CD4-positive, CD25-positive, alpha-beta regulatory T cell (primary cell): ENCODE results near the gene MANSC1. TPM values are rescaled to one million over a fixed set of nuclear protein-coding genes. Genes with fewer than 3 reads are reported as not detected.

ENCODE experiments used
- ATAC-seq, 2 donors: fragments of 150-1000 bp; cut with Tn5 transposase; one replicate each; pipeline ENCODE4 v1.10.0; 2021; ENCODE audit warnings: low read depth in 2 of 2, moderate number of reproducible peaks in 2 of 2, moderate library complexity in 1 of 2
- DNase-seq, 3 donors: peaks; one replicate each; pipeline versions ENCODE4 v3.0.0 to v3.0.0-alpha.2; 2012 to 2022; ENCODE audit warnings: mixed read lengths in 1 of 3
- H3K27ac ChIP-seq: one replicate; pipeline ENCODE4 v1.7.0; 2013; ENCODE audit warnings: mild to moderate bottlenecking, low read length; ENCODE audit not compliant: insufficient read depth, poor library complexity, severe bottlenecking
- H3K27me3 ChIP-seq: one replicate; pipeline ENCODE4 v1.7.0; 2013; ENCODE audit warnings: low read length; ENCODE audit not compliant: control insufficient read depth, insufficient read depth
- H3K36me3 ChIP-seq: one replicate; pipeline ENCODE4 v1.7.0; 2013; ENCODE audit warnings: mild to moderate bottlenecking, low read length, moderate library complexity; ENCODE audit not compliant: control insufficient read depth, insufficient read depth
- H3K4me1 ChIP-seq: 2 replicates; pipeline ENCODE4 v1.7.0; 2013; ENCODE audit warnings: mild to moderate bottlenecking, low read length; ENCODE audit not compliant: insufficient read depth, control insufficient read depth, poor library complexity, severe bottlenecking
- H3K4me3 ChIP-seq: one replicate; pipeline ENCODE4 v1.7.0; 2013; ENCODE audit warnings: low read depth, mild to moderate bottlenecking, low read length, moderate library complexity
- H3K9me3 ChIP-seq, 2 experiments: 1 replicate in 1 of 2; 2 replicates in 1 of 2; pipeline ENCODE4 v1.7.0; 2013; ENCODE audit warnings: low read length in 2 of 2, mild to moderate bottlenecking in 1 of 2, moderate library complexity in 1 of 2; ENCODE audit not compliant: control insufficient read depth in 2 of 2
- H3K27ac Mint-ChIP-seq, 3 donors: one replicate each; pipeline ENCODE4 v1.8.0; 2020 to 2022; ENCODE audit warnings: mild to moderate bottlenecking in 3 of 3, mixed read lengths in 3 of 3, moderate library complexity in 2 of 3
- H3K27me3 Mint-ChIP-seq: one replicate; pipeline ENCODE4 v1.8.0; 2022; ENCODE audit warnings: mild to moderate bottlenecking, mixed read lengths
- H3K36me3 Mint-ChIP-seq: one replicate; pipeline ENCODE4 v1.8.0; 2020; ENCODE audit warnings: mixed read lengths
- H3K4me1 Mint-ChIP-seq, 4 donors: one replicate each; pipeline ENCODE4 v1.8.0; 2020 to 2022; ENCODE audit warnings: mixed read lengths in 4 of 4, mild to moderate bottlenecking in 1 of 4
- H3K4me3 Mint-ChIP-seq, 4 donors: one replicate each; pipeline ENCODE4 v1.8.0; 2020 to 2022; ENCODE audit warnings: mild to moderate bottlenecking in 4 of 4, mixed read lengths in 4 of 4, moderate library complexity in 3 of 4
- H3K9me3 Mint-ChIP-seq, 7 donors: one replicate each; pipeline ENCODE4 v1.8.0; 2020 to 2022; ENCODE audit warnings: mixed read lengths in 7 of 7, mild to moderate bottlenecking in 3 of 7, moderate library complexity in 2 of 7
- polyA plus RNA-seq, 4 donors: library from polyadenylated mRNA; unstranded; fragments of 300-500 nt; fragmentation: Illumina TruSeq; gene quantifications; one replicate each; pipeline ENCODE4 v1.2.3, GENCODE V29; 2021
- total RNA-seq: library from RNA; stranded (reverse); gene quantifications from one replicate; pipeline ENCODE4 v1.2.3, GENCODE V29; 2022

MANSC1 gene
- total and polyA plus RNA-seq, 5 donors from 2014 or later = 0.22 to 1.3 (median 0.54) TPM

- peak overlapping the region; percentile 21 to 92 (median 92) for H3K27ac Mint-ChIP-seq
- DNase-seq = peak in 2 of 3 donors; percentile 40 to 72
- no peaks in the 10 kb centered on the region for H3K27me3 Mint-ChIP-seq
- H3K4me3 ChIP-seq = peak overlapping the region; percentile 35
- peak; percentile 60 to 64 for ATAC-seq
- H3K27me3 ChIP-seq = no peaks in the 10 kb centered on the region
- H3K4me1 Mint-ChIP-seq = peaks cover 43 to 72% (median 60%) of the 10 kb centered on the region in 4 donors
- no peaks in the 10 kb centered on the region for H3K9me3 ChIP-seq
- peaks cover 0 to 4% (median 0%) of the 10 kb centered on the region in 7 donors for H3K9me3 Mint-ChIP-seq
- peak overlapping the region; percentile 37 for H3K27ac ChIP-seq
- H3K36me3 ChIP-seq = no peaks in the 10 kb centered on the region
- peaks cover 36% of the 10 kb centered on the region for H3K4me1 ChIP-seq
- peak overlapping the region; percentile 34 to 73 (median 58) for H3K4me3 Mint-ChIP-seq
- peaks cover 19% of the 10 kb centered on the region for H3K36me3 Mint-ChIP-seq
Measured at GRCh38 chr12:12387501-12387900, 37.5 kb upstream of the MANSC1 start.

- Histone ChIP-seq H3K36me3 (no peaks in the 10 kb centered on the region), H3K4me3 (peak overlapping the region; percentile 42), H3K4me1 (peaks cover 51% of the 10 kb centered on the region), H3K27me3 (no peaks in the 10 kb centered on the region), H3K27ac (peak overlapping the region; percentile 52), H3K9me3 (peaks cover 0 to 3% of the 10 kb centered on the region in 2 experiments)
- Mint-ChIP-seq H3K9me3 (peaks cover 0 to 9% (median 1%) of the 10 kb centered on the region in 7 donors), H3K4me3 (peak overlapping the region; percentile 43 to 83 (median 73)), H3K27ac (peak overlapping the region; percentile 92), H3K36me3 (peaks cover 24% of the 10 kb centered on the region), H3K27me3 (no peaks in the 10 kb centered on the region), H3K4me1 (peaks cover 46 to 81% (median 66%) of the 10 kb centered on the region in 4 donors)
- DNase-seq (peak in 1 of 3 donors; percentile 75), ATAC-seq (peak; percentile 23 to 29)
Measured at GRCh38 chr12:12384571-12385340, 34.7 kb upstream of the MANSC1 start.

GRCh38 chr12:12381982-12382381, 31.9 kb upstream of the MANSC1 start:
- peaks cover 0 to 9% (median 1%) of the 10 kb centered on the region in 7 donors for H3K9me3 Mint-ChIP-seq
- peak overlapping the region; percentile 62 to 98 (median 92) for H3K27ac Mint-ChIP-seq
- Histone ChIP-seq H3K4me3 (no peak overlapping the region), H3K4me1 (peaks cover 64% of the 10 kb centered on the region), H3K27ac (no peak overlapping the region), H3K9me3 (peaks cover 0 to 3% of the 10 kb centered on the region in 2 experiments), H3K36me3 (no peaks in the 10 kb centered on the region), H3K27me3 (no peaks in the 10 kb centered on the region)
- no peak for ATAC-seq
- DNase-seq = no peak
- no peaks in the 10 kb centered on the region for H3K27me3 Mint-ChIP-seq
- peaks cover 43 to 85% (median 66%) of the 10 kb centered on the region in 4 donors for H3K4me1 Mint-ChIP-seq
- H3K4me3 Mint-ChIP-seq = no peak overlapping the region
- peaks cover 27% of the 10 kb centered on the region for H3K36me3 Mint-ChIP-seq

GRCh38 chr12:12380949-12381593, 31.0 kb upstream of the MANSC1 start:
- Mint-ChIP-seq H3K4me3 (no peak overlapping the region), H3K27me3 (no peaks in the 10 kb centered on the region), H3K36me3 (peaks cover 30% of the 10 kb centered on the region), H3K9me3 (peaks cover 0 to 9% (median 1%) of the 10 kb centered on the region in 7 donors), H3K27ac (peak overlapping the region; percentile 59 to 98 (median 92)), H3K4me1 (peaks cover 47 to 87% (median 67%) of the 10 kb centered on the region in 4 donors)
- Histone ChIP-seq H3K9me3 (peaks cover 0 to 3% of the 10 kb centered on the region in 2 experiments), H3K36me3 (no peaks in the 10 kb centered on the region), H3K27ac (peak overlapping the region; percentile 88), H3K27me3 (no peaks in the 10 kb centered on the region), H3K4me1 (peaks cover 66% of the 10 kb centered on the region), H3K4me3 (no peak overlapping the region)
- ATAC-seq = no peak
- no peak for DNase-seq

GRCh38 chr12:12379831-12380730, 30.0 kb upstream of the MANSC1 start:
- peaks cover 0 to 9% (median 1%) of the 10 kb centered on the region in 7 donors for H3K9me3 Mint-ChIP-seq
- H3K4me1 ChIP-seq = peaks cover 60% of the 10 kb centered on the region
- peaks cover 0 to 3% of the 10 kb centered on the region in 2 experiments for H3K9me3 ChIP-seq
- DNase-seq (peak; percentile 48 to 85 (median 77)), ATAC-seq (peak; percentile 66 to 69)
- no peaks in the 10 kb centered on the region for H3K27me3 ChIP-seq
- no peaks in the 10 kb centered on the region for H3K36me3 ChIP-seq
- H3K4me3 Mint-ChIP-seq = peak overlapping the region; percentile 44 to 53 (median 48)
- H3K27ac Mint-ChIP-seq = peak overlapping the region; percentile 92 to 99 (median 94)
- peak overlapping the region; percentile 88 for H3K27ac ChIP-seq
- H3K36me3 Mint-ChIP-seq = peaks cover 30% of the 10 kb centered on the region
- H3K4me1 Mint-ChIP-seq = peaks cover 45 to 78% (median 60%) of the 10 kb centered on the region in 4 donors
- H3K4me3 ChIP-seq = peak overlapping the region; percentile 46
- H3K27me3 Mint-ChIP-seq = no peaks in the 10 kb centered on the region

GRCh38 chr12:12378616-12379015, 28.6 kb upstream of the MANSC1 start:
- no peak for ATAC-seq
- no peaks in the 10 kb centered on the region for H3K36me3 ChIP-seq
- DNase-seq = peak in 1 of 3 donors; percentile 39
- H3K4me3 Mint-ChIP-seq = peak overlapping the region in 2 of 4 donors; percentile 49 to 74
- no peak overlapping the region for H3K4me3 ChIP-seq
- H3K27ac ChIP-seq = peak overlapping the region; percentile 88
- peaks cover 30 to 66% (median 48%) of the 10 kb centered on the region in 4 donors for H3K4me1 Mint-ChIP-seq
- H3K27me3 Mint-ChIP-seq = no peaks in the 10 kb centered on the region
- H3K27me3 ChIP-seq = no peaks in the 10 kb centered on the region
- peaks cover 46% of the 10 kb centered on the region for H3K4me1 ChIP-seq
- peaks cover 0 to 3% of the 10 kb centered on the region in 2 experiments for H3K9me3 ChIP-seq
- peaks cover 0 to 9% (median 1%) of the 10 kb centered on the region in 7 donors for H3K9me3 Mint-ChIP-seq
- H3K27ac Mint-ChIP-seq = peak overlapping the region; percentile 72 to 94 (median 92)
- peaks cover 25% of the 10 kb centered on the region for H3K36me3 Mint-ChIP-seq
